ENCODE results near the gene HDAC4. TPM values are rescaled to one million over a fixed set of nuclear protein-coding genes. Genes with fewer than 3 reads are reported as not detected.
A peak's percentile ranks its signal among the peaks of the same experiment; 100 is the strongest.

The HDAC4 gene
- total RNA-seq, 1 donor from 2014 or later = 76.6 TPM

- H3K36me3 ChIP-seq = no peaks in the 10 kb centered on the region
- H3K27me3 ChIP-seq = no peaks in the 10 kb centered on the region
- H3K4me1 ChIP-seq = peaks cover 73% of the 10 kb centered on the region
- no peaks in the 10 kb centered on the region for H3K9me3 ChIP-seq
- intact Hi-C loops (cut with DNase I) = no loop called here
- H3K27ac ChIP-seq = peak overlapping the region; percentile 84
- TF ChIP-seq, protein P1, sequence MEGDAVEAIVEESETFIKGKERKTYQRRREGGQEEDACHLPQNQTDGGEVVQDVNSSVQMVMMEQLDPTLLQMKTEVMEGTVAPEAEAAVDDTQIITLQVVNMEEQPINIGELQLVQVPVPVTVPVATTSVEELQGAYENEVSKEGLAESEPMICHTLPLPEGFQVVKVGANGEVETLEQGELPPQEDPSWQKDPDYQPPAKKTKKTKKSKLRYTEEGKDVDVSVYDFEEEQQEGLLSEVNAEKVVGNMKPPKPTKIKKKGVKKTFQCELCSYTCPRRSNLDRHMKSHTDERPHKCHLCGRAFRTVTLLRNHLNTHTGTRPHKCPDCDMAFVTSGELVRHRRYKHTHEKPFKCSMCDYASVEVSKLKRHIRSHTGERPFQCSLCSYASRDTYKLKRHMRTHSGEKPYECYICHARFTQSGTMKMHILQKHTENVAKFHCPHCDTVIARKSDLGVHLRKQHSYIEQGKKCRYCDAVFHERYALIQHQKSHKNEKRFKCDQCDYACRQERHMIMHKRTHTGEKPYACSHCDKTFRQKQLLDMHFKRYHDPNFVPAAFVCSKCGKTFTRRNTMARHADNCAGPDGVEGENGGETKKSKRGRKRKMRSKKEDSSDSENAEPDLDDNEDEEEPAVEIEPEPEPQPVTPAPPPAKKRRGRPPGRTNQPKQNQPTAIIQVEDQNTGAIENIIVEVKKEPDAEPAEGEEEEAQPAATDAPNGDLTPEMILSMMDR (IDR thresholded peaks at IDR 0.05) = no peak
- TF ChIP-seq POLR2A (IDR thresholded peaks at IDR 0.05) (no peak), POLR2AphosphoS5 (IDR thresholded peaks at IDR 0.05; ENCODE audit: insufficient read depth in 1 of 2, low read depth in 1 of 2) (no peak)
- H3K4me3 ChIP-seq = no peak overlapping the region
- DNase-seq (ENCODE audit: extremely low spot score in 2 of 2) = peak in 1 of 2 donors; percentile 85
These were observed 137.6 kb downstream of the HDAC4 start for GRCh38 chr2:239263231-239263630.

DNA sequence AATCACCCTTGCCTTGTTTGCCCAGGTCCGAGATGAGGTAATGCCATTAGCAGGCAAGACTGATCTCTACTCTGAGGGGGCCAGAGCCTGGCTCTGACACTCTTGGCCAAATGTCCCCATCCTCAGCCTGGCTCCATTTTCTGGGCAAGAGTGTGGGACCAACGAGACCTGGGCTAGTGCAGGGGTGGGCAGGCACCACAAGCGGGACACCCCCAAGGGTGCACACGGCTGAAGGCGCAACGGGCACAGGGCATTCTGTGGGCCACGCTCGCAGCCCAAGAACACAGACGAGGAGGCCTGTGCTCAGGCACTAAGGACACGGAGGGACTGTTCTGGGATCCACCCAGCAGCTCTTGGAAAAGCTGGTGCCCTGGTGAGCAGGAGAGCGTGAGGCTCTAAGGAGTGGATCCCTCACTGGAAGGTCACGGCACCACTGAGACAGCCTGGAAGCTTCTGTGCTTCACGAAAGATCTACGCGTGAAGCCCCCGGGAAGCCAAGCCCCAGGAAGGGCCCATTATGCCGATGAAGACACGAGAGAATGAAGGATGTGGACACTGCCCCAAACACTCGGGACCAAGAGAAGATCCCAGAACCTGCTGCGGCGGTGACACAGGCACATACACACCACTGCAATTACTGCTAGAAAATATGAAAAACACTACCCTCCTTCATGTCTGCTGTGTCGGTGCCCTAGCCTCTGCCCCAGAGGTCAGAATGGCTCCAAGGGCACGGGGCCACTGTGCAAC is 138.2 kb downstream of the HDAC4 start:
- Histone ChIP-seq H3K4me1 (peaks cover 67% of the 10 kb centered on the region), H3K27ac (peak overlapping the region; percentile 84)
- intact Hi-C loops (cut with DNase I) = no loop called here

DNA sequence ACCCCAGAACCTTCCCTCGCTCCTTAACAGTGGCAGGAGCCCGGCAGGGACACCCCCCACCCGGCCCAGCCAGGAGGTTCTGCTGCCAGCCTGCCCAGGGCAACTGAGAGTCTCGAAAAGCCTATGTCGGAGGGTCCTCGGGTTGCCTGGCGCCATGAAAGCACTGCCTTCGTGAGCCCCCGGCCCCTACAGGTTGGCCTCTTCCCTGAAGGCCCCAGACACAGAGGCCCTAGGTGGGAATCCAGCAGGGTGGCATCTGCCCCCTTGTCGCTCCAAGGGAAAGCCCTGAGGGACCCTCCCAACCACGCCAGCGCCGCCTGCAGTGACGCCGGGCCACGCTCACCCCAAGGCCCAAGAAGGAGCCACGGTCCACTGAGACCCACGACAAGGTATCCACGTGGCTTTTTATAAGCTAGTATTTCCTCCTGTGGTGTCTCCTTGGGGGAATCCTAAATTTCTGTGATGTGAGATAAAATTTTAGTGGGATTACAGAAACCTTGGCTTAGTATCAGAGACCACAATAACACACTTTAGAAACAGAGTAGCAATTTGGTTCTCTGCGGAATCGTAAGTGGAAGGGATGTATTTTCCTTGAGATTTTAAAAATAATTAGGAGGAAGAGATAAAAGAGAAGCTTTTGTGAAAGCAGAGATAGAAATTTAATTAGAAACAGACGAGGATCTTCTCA is 138.9 kb downstream of the HDAC4 start:
- no peak for TF ChIP-seq POLR2A (IDR thresholded peaks at IDR 0.05)
- TF ChIP-seq, protein P1 (IDR thresholded peaks at IDR 0.05) = no peak
- TF ChIP-seq POLR2AphosphoS5 (IDR thresholded peaks at IDR 0.05; ENCODE audit: insufficient read depth in 1 of 2, low read depth in 1 of 2) = no peak
- no peak for DNase-seq (ENCODE audit: extremely low spot score in 2 of 2)
- Histone ChIP-seq H3K4me1 (peaks cover 60% of the 10 kb centered on the region), H3K27me3 (no peaks in the 10 kb centered on the region), H3K27ac (peak overlapping the region; percentile 84), H3K36me3 (no peaks in the 10 kb centered on the region), H3K4me3 (no peak overlapping the region), H3K9me3 (peaks cover 3% of the 10 kb centered on the region)
- intact Hi-C loops (cut with DNase I) = no loop called here

More for the DNA sequence above, 138.2 kb downstream of the HDAC4 start:
- DNase-seq (ENCODE audit: extremely low spot score in 2 of 2) = peak in 1 of 2 donors; percentile 83
- no peak overlapping the region for H3K4me3 ChIP-seq
- H3K27me3 ChIP-seq = no peaks in the 10 kb centered on the region
- TF ChIP-seq, protein P1 (IDR thresholded peaks at IDR 0.05) = no peak
- TF ChIP-seq POLR2A (IDR thresholded peaks at IDR 0.05) = no peak
- TF ChIP-seq POLR2AphosphoS5 (IDR thresholded peaks at IDR 0.05; ENCODE audit: insufficient read depth in 1 of 2, low read depth in 1 of 2) = no peak
- peaks cover 3% of the 10 kb centered on the region for H3K9me3 ChIP-seq
- H3K36me3 ChIP-seq = no peaks in the 10 kb centered on the region

GRCh38 chr2:239261356-239261755 is 139.5 kb downstream of the HDAC4 start:
- Histone ChIP-seq H3K4me3 (no peak overlapping the region), H3K4me1 (peaks cover 55% of the 10 kb centered on the region)
- TF ChIP-seq, protein P1 (IDR thresholded peaks at IDR 0.05) = no peak
- TF ChIP-seq POLR2A (IDR thresholded peaks at IDR 0.05) (no peak), POLR2AphosphoS5 (IDR thresholded peaks at IDR 0.05; ENCODE audit: insufficient read depth in 1 of 2, low read depth in 1 of 2) (no peak)

More at GRCh38 chr2:239261356-239261755, 139.5 kb downstream of the HDAC4 start:
- Histone ChIP-seq H3K9me3 (peaks cover 3% of the 10 kb centered on the region), H3K36me3 (no peaks in the 10 kb centered on the region), H3K27me3 (no peaks in the 10 kb centered on the region), H3K27ac (peak overlapping the region; percentile 26)
- DNase-seq (ENCODE audit: extremely low spot score in 2 of 2) = no peak
- intact Hi-C loops (cut with DNase I) = no loop called here
